Effector memory CD4-positive, alpha-beta T cell (primary cell): Measurements from ENCODE around the gene PCDH11X.
"Not testable (repeated sequence)": the region's sequence is repeated elsewhere in the genome, so short reads cannot be mapped to it uniquely, and the experiment has no call there.

Source experiments
- DNase-seq, 3 donors: peaks; one replicate each; pipeline ENCODE4 v3.0.0-alpha.2; 2020
- H3K27ac ChIP-seq: 2 replicates; pipeline ENCODE4 v1.7.0; 2013; ENCODE audit warnings: mild to moderate bottlenecking, low read length, moderate library complexity; ENCODE audit not compliant: insufficient read depth, poor library complexity, severe bottlenecking
- H3K27me3 ChIP-seq: replicated peaks from 2 replicates; pipeline ENCODE4 v1.7.0; 2013; ENCODE audit warnings: mild to moderate bottlenecking, low read length; ENCODE audit not compliant: insufficient read depth, control insufficient read depth, poor library complexity, severe bottlenecking
- H3K36me3 ChIP-seq: 2 replicates; pipeline ENCODE4 v1.7.0; 2013; ENCODE audit warnings: mild to moderate bottlenecking, low read length, moderate library complexity; ENCODE audit not compliant: control insufficient read depth, insufficient read depth
- H3K4me1 ChIP-seq: 2 replicates; pipeline ENCODE4 v1.7.0; 2013; ENCODE audit warnings: low read length, mild to moderate bottlenecking; ENCODE audit not compliant: control insufficient read depth, insufficient read depth, poor library complexity, severe bottlenecking
- H3K4me3 ChIP-seq: 2 replicates; pipeline ENCODE4 v1.7.0; 2013; ENCODE audit warnings: low read length, low read depth, mild to moderate bottlenecking; ENCODE audit not compliant: insufficient read depth, poor library complexity, severe bottlenecking
- H3K9me3 ChIP-seq: 2 replicates; pipeline ENCODE4 v1.7.0; 2013; ENCODE audit warnings: mild to moderate bottlenecking, low read length, moderate library complexity; ENCODE audit not compliant: control insufficient read depth

The PCDH11X gene

GRCh38 chrX:91825321-91825720 lies 46.1 kb downstream of the PCDH11X start:
- not testable (repeated sequence) for H3K4me1 ChIP-seq, H3K4me3 ChIP-seq, H3K9me3 ChIP-seq, H3K27me3 ChIP-seq, DNase-seq, H3K27ac ChIP-seq, H3K36me3 ChIP-seq
